SK-MEL-5 (cell line): ENCODE measurements around the gene POLR3H. TPM values are rescaled to one million over a fixed set of nuclear protein-coding genes. Genes with fewer than 3 reads are reported as not detected.

Experiments used
- DNase-seq: peaks from one replicate; pipeline ENCODE4 v3.0.0-alpha.2; 2016; ENCODE audit warnings: low read depth, low spot score
- in situ Hi-C: cut with HindIII; loops from 2 replicates; pipeline ENCODE4 v1.10.0; 2016; ENCODE audit warnings: low sequenced_read_pairs, high pct_unique_total_duplicates, low pct_unique_long_range_greater_than_20kb
- total RNA-seq: library from RNA; depleted of rRNA; stranded (reverse); fragments of >200 nt; shearing (Covaris generic); gene quantifications from 2 replicates; pipeline ENCODE4 v1.2.3, GENCODE V29; 2014; rRNA removed

POLR3H gene
- total RNA-seq, 1 experiment from 2014 or later = 23.9 TPM

DNA sequence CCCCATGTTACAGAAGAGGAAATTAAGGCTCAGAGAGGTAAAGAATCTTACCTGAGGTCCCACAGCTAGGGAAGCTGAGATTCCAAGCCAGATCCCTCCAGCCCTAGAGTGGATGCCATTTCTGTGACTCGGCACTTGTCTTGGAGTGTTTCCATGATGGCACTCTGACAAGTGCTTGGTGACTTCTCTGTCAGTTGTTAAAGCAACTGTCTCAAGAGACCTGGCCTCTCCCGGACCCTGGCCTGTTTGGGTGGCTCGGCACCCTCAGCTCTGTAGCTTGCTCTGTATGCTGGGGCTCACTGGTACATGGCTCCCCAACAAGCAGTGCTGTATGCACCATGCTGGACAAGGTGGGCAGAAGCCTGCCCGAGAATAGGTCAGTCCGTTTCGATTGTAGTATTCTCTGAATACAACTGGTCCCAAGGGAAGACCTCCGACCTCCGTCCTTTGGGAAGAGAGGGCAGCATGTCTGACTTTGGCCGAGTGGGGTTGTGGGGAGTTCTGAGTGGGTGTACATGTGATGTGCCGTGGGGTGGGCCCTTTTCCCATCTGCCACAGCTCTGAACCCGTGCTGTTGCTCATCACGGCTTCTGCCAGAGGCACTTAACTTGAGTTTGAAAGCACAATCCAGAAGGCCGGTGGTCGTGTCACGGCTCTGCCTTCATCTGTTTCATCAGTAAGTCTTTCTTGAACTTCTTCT is 63.0 kb downstream of the POLR3H start:
- no peak for DNase-seq

DNA sequence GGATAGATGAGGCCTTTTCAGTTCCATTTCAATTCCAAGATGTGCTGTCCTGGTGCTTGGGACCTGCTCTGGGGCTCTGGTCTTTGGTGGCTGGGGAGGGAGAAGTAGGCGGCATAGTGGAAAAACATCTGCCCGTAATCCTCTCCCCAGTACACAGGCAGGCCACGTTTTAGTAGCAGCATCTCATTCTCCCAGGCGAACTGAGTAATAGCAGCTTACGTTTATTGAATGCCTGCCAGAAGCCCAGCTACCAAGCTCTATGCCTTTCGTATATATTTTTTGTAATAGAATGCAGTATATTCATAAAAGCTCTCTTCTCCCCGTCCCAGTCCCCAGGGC is 63.9 kb downstream of the POLR3H start:
- DNase-seq = no peak
- in situ Hi-C loops = no loop called here

More for the DNA sequence above, 63.0 kb downstream of the POLR3H start:
- in situ Hi-C loops = no loop called here

- in situ Hi-C loops = no loop called here
- DNase-seq = no peak
These were observed 64.4 kb downstream of the POLR3H start for GRCh38 chr22:41479671-41480396.

GRCh38 chr22:41478891-41479521 is 65.3 kb downstream of the POLR3H start:
- in situ Hi-C loops = no loop called here
- peak; percentile 40 for DNase-seq

- no peak for DNase-seq
- in situ Hi-C loops = no loop called here
These were observed 65.8 kb downstream of the POLR3H start for GRCh38 chr22:41478473-41478872.

Other genes starting within 250 kb of the POLR3H start
- gene ZC3H7B, start 242.9 kb downstream of the POLR3H start, total RNA-seq = 55.1 and 55.8 TPM in 2 replicates
- gene TEF, start 162.5 kb downstream of the POLR3H start, total RNA-seq = 4.9 and 6.9 TPM in 2 replicates
- 19.9 and 23.4 TPM in 2 replicates for gene TOB2, start 97.7 kb downstream of the POLR3H start, total RNA-seq
- 116 and 124 TPM in 2 replicates for gene PHF5A, start 75.8 kb downstream of the POLR3H start, total RNA-seq
- gene ACO2, start 75.4 kb downstream of the POLR3H start, total RNA-seq = 128 and 133 TPM in 2 replicates
- not detected in 2 replicates for gene CSDC2, start 16.5 kb upstream of the POLR3H start, total RNA-seq
- 8.2 and 9.0 TPM in 2 replicates for gene PMM1, start 45.4 kb upstream of the POLR3H start, total RNA-seq
- gene DESI1, start 76.6 kb upstream of the POLR3H start, total RNA-seq = 28.2 and 45.4 TPM in 2 replicates
- gene XRCC6, start 76.8 kb upstream of the POLR3H start, total RNA-seq = 537 and 584 TPM in 2 replicates
- 254 and 274 TPM in 2 replicates for gene SNU13, start 144.4 kb upstream of the POLR3H start, total RNA-seq
- 0.13 TPM in 1 of 2 replicates, not detected in the other for gene MEI1, start 155.0 kb upstream of the POLR3H start, total RNA-seq